Measurements from ENCODE around the gene DOK7.

DNA sequence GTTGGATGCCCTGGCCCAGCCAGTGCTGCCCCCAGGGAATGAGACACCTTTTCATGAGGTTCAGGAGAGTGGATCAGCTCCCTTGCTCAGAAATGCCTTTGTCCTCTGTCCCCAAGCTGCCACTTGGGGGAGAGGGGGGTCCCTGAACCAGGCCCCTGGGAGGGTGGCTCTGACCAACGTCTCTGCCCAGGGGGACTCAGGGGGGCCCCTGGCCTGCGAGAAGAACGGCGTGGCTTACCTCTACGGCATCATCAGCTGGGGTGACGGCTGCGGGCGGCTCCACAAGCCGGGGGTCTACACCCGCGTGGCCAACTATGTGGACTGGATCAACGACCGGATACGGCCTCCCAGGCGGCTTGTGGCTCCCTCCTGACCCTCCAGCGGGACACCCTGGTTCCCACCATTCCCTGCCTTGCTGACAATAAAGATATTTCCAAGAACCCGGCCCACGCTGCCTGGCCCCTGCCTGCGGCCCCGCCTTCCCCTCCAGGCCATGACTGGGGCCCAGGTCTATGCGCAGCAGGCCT is 14.0 kb upstream of the DOK7 start:
- TF ChIP-seq EZH2 (IDR thresholded peaks at IDR 0.05): no peak
- TF ChIP-seq POLR2AphosphoS5 (IDR thresholded peaks at IDR 0.05; ENCODE audit: borderline replicate concordance, low read depth, low read length): no peak
